RKO (cell line): Measurements from ENCODE around the gene MPPED1.
A peak's percentile ranks its signal among the peaks of the same experiment; 100 is the strongest.

ENCODE experiments used
- DNase-seq: peaks from one replicate; pipeline ENCODE4 v3.0.0-alpha.2; 2016; ENCODE audit warnings: low spot score

MPPED1 gene

DNA sequence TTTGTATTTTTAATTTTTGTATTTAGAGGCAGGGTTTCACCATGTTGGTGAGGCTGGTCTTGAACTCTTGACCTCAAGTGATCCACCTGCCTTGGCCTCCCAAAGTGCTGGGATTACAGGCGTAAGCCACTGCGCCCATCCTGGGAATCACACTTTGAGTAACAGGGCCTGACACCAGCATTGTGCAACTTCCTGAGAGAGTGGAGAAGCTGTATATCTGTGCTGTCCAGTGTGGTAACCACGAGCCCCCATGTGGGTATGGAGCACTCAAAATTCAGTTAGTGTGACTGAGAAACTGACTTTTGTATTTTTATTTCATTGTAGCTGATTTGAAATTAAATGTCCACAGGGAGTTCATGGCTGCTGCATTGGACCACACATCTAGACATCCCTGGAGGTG is 36.2 kb downstream of the MPPED1 start:
- DNase-seq, result no peak

DNA sequence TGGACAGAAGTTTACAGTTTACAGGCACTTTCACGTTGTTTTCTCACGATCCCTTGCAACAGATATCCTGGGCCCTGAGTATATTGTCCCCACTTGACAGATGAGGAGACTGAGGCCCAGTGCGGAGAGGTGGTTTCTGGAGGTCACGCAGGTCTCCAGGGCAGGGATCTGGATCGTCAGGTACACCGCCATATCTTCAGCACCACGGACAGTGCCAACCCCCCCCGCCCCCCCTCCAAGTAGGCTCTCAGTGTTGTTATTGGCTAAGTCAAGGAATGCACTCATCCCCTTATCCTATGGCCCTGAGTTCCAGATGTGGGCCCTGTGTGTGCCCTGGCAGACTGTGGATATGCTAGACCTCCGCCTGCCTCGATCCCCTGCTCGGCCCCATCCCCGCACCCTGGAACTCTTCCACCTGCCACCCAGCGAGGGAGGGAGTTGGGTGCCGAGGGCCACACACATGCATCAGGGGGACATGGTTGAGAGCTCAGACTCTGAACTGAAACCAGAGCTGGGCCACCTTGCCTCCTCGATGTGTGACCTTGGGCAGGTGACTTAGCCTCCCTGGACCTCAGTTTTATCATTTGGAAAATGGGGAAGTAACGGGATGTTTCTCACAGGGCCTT is 37.5 kb downstream of the MPPED1 start:
- peak; percentile 30 for DNase-seq

DNA sequence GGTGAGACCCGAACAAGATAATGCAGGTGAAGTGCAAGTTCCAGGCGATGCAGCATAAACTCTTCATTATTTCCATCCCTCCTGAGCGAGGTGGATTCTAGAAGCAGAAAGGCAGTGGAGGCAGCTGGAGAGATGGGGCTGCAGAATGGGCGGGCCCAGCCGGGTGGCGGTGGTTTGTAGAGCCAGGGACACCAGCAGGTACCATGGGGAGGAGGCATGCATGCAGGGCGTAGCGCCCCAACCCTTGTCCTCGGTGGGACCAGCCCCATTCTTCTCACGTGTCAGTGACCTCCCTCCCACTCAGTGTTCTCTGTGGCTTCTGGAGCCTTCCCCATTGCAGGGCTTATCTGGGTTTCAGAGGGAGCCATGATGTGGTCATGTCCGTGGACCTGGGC is 38.0 kb downstream of the MPPED1 start:
- DNase-seq, result no peak

GRCh38 chr22:43451371-43452050 is 39.7 kb downstream of the MPPED1 start:
- no peak for DNase-seq

DNA sequence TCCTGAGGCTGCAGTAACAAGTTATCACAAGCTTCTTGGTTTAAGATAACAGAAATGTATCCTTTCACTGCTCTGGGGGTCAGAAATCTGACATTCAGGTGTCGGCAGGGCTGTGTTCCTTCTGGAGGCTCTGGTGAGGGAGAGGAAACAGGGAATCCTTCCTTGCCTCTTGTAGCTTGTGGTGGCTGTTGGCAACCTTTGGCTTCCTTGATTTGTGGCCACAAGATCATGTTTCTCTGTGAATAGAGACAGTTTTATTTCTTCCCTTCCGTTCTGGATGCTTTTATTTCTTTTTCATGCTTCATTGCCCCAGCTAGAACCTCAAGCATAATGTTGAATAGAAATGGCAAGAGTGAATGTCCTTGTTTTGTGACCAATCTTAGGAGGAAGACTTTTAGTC is 44.0 kb downstream of the MPPED1 start:
- DNase-seq, result no peak

- no peak for DNase-seq
These were observed 45.2 kb downstream of the MPPED1 start for GRCh38 chr22:43457002-43457401.

DNA sequence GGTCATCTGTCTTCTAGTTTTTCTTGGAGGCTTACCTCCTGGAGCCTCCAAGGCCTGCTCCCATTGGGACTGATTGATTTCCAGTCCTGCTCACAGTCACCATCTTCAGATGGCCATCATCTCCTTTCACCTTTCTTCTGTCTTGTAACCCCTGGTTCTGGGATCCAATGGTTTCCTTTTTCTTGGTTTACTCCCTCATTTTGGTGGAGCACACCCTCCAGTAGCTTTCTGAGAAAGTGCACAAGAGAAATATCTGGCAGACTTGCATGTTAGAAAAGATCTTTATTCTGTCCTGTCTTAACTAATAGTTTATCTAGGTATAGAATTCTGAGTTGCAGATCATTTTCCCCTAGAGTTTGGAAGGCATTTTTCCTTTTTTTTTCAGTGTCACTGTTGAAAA is 50.9 kb downstream of the MPPED1 start:
- no peak for DNase-seq

- DNase-seq, result no peak
These were observed 53.0 kb downstream of the MPPED1 start for GRCh38 chr22:43464809-43465208.

DNA sequence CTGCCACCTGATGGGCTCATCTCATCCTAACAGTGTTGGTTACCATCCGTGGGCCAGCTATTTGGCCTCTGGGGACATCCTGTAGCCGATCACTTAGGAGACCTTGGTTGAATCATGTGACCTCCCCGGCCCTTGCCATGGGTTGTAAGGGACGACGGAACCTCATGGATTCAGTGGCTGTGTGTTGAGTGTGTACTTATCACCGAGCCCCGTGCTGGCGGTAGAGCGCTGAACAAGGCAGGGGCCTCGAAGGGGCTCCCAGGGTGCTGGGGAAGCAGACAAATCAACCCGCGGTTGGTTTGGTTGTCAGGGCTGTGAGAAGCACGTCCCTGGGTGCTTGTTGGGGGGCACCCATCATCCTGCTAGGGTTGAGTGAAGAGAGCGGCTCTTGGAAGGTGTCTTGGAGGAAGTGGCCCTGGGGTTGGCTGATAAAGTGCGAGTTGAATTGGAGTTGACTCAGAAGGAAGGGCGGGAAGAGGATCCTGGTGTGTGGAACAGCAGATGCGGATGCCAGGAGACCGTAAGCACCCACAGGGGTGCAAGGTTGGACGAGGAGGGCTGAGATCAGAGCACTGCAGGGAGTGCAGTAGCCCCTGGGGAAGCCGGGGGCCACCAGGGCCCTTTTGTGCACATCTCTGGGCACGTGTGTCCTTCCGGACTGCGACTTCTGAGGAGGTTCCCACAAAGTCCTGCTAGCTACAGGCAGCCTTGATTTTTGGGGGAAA is 53.6 kb downstream of the MPPED1 start:
- no peak for DNase-seq

GRCh38 chr22:43466710-43467109 is 54.9 kb downstream of the MPPED1 start:
- no peak for DNase-seq

- no peak for DNase-seq
These were observed 55.6 kb downstream of the MPPED1 start for GRCh38 chr22:43467216-43467940.

DNA sequence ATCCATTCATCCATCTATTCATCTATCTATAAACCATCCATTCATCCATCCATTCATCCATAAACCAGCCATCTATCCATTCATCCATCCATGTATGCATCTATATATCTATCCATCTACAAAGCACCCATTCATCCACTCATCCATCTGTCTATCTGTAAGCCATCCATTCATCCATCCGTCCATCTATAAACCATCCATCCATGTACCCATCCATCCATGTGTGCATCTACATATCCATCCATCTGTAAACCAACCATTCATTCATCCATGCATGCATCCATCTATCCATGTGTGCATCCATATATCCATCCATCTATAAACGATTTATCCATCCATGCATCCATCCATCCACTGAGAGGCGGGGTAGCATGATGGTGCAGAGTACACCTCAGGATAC is 58.4 kb downstream of the MPPED1 start:
- no peak for DNase-seq

DNA sequence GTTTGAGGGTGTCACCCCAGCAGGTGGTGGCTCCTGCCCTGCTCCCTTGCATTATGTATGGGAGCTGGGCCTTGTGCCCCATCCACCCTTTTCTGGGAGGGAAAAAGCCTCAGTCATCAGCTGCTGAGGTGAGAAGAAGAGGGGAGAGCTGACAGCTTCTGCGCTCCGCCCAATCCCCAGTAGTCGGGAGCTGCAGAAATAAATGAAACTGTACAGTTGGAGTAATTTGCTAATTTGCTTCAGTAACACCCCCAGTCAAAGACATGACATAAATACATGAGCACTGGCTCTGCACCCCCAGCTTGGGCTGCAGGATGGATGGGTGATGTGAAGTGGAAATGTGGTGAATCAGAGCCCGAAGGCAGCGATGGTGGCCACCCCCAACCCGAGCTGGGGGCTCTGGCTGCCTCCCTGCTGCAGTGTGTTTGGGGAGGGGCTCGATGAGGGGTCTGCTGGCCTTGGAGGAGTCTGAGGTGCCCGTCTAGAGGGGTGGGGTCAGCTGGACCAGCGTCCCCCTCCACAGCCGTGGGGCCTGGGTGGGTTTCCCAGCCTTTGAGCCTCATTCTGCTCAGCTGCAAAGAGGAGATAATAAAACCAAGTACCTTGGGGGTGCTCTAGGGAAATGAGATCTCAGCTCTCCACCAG is 59.2 kb downstream of the MPPED1 start:
- no peak for DNase-seq

- no peak for DNase-seq
These were observed 59.9 kb downstream of the MPPED1 start for GRCh38 chr22:43471606-43472135.

- no peak for DNase-seq
These were observed 61.2 kb downstream of the MPPED1 start for GRCh38 chr22:43473031-43473430.

DNA sequence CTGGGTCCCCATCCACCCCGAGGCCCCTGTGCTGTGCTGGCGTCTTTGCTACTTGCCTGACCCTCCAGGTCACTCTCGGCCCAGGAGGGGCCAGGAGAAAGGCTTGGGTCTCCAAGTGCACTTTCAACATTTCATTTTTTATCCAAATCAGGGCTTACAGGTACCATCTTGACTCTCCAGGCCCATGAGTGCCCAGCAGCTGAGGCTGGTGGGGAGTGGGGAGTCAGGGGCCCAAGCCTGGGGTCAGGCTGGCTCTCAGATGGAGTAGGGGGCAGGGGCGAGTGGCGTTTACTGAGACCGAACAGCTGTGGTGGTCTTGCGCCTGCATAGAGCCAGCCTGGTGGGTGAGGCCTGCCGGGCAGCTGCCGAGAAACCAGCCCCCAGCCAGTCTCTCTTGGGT is 61.6 kb downstream of the MPPED1 start:
- DNase-seq, result no peak

GRCh38 chr22:43474161-43475101 is 62.6 kb downstream of the MPPED1 start:
- DNase-seq, result no peak

- DNase-seq, result no peak
These were observed 63.8 kb downstream of the MPPED1 start for GRCh38 chr22:43475549-43476076.

DNA sequence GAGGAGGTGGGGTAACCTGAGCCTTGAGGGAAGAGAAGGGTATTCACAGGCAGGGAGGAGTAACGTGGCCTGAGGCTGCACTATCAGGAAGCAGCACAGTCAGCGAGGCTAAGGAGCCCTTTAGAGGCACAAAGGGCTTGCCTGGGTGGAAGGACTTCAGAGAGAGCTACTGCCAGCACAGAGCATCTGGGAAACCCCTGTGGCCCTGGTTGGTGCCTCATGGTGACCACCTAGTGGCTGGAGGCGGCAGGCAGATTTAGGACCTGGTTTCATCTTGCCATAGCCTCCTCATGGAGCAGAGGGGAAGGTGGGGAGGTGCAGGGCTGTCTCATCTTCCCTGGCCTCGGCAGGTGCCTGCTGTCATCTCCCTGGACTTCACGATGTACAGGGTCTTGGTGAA is 64.5 kb downstream of the MPPED1 start:
- no peak for DNase-seq
